GM10266 (cell line): ENCODE measurements around the gene NUP133.

Source experiments
- DNase-seq: peaks from one replicate; pipeline ENCODE4 v3.0.0; 2012; ENCODE audit errors: extremely low spot score
- TF ChIP-seq, protein P1 (sequence below): IDR thresholded peaks from 2 replicates; pipeline ENCODE4 v1.5.1; 2012; ENCODE audit warnings: mild to moderate bottlenecking, low read depth; ENCODE audit not compliant: control insufficient read depth, insufficient read depth; ENCODE audit errors: missing control alignments

Gene NUP133

GRCh38 chr1:229507951-229508822 lies at the start of gene NUP133:
TSS of gene NUP133 (minus strand) at chr1:229508341. CDS start at chr1:229508249, 92 bp downstream.
- DNase-seq, result peak; percentile 88

GRCh38 chr1:229557200-229557850 lies 49.2 kb upstream of the NUP133 start:
- peak; percentile 66 for DNase-seq
- TF ChIP-seq, protein P1, sequence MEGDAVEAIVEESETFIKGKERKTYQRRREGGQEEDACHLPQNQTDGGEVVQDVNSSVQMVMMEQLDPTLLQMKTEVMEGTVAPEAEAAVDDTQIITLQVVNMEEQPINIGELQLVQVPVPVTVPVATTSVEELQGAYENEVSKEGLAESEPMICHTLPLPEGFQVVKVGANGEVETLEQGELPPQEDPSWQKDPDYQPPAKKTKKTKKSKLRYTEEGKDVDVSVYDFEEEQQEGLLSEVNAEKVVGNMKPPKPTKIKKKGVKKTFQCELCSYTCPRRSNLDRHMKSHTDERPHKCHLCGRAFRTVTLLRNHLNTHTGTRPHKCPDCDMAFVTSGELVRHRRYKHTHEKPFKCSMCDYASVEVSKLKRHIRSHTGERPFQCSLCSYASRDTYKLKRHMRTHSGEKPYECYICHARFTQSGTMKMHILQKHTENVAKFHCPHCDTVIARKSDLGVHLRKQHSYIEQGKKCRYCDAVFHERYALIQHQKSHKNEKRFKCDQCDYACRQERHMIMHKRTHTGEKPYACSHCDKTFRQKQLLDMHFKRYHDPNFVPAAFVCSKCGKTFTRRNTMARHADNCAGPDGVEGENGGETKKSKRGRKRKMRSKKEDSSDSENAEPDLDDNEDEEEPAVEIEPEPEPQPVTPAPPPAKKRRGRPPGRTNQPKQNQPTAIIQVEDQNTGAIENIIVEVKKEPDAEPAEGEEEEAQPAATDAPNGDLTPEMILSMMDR, result no peak

More at GRCh38 chr1:229507951-229508822, at the start of gene NUP133:
- TF ChIP-seq, protein P1, result no peak

DNA sequence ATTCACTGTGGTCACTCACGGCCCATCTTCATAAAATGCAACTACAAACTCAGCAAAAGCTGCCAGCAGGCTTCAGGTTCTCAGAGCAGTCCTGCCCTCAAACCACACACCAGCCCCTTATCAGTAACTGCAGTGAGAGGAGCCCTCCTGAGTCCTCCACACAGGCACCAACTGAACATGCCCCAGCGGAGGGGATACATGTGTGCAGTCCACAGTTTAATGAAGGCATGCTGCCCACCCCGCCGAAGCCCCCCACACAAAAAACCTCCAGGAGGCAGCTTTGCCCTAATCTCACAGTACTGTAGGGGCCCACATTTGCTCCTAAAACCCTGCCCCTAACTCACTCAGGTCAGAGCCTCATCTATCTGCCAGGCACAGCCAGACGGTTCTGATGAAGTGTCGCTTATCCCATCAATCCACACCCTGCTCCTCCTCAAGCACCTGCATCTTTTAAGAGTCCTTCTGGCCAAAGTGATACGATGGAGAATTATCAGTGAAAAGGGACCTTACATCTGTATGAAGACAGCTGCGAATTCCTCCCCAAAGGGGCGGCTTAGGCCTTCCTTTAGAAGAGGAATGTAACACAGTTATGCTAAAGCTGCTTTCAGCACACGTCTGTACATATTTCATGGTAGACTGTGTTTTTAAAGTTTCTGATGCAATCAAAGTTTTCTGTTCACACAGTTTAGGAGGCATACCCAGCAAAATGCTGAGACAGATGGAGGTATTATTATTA lies 46.9 kb upstream of the NUP133 start:
- TF ChIP-seq, protein P1, result no peak
- DNase-seq, result no peak

GRCh38 chr1:229553621-229554130 lies 45.5 kb upstream of the NUP133 start:
- no peak for DNase-seq
- TF ChIP-seq, protein P1, result no peak

- TF ChIP-seq, protein P1, result no peak
- DNase-seq, result no peak
These were observed 44.6 kb upstream of the NUP133 start for GRCh38 chr1:229552732-229553131.

DNA sequence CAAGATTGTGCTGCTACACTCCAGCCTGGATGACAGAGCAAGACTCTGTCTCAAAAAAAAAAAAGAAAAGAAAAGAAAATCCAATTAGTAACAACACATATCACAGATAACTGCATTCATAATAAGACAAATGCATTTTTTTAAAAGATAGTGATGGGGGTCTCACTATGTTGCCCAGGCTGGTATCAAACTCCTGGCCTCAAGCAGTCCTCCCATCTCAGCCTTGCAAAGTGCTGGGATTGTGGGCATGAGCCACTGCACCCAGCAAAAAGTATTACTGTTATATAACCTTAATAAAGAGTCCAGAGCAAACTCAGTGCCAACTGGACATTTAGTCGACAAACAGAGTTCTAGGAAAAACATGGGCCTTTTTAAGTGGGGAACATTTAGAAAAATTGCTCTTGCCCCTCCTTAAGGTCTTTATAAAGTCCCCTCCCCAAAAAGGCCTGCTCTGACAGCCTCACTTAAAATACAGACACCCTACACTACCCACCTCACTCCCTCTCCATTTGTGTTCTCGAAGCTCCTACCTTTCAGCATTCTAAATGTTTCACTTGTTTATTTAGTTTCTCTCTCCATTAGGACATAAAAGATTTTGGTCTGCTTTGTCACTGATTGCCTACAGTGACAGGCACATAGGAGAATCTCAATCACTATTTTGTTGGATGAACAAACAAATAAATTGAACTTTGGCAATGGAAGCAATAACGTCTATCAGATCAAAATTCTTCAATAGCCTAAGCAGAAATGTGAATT lies 42.8 kb upstream of the NUP133 start:
- TF ChIP-seq, protein P1, result no peak
- DNase-seq, result no peak
